VCaP (cell line): ENCODE data around the gene NR2F6.

Source experiments
- H3K27ac ChIP-seq: fragments of 450-650 bp; 2 replicates; pipeline ENCODE4 v1.5.1; 2017
- CTCF ChIP-seq: fragments of 450-650 bp; conservative IDR thresholded peaks from 2 replicates; pipeline ENCODE4 v1.5.1; 2017; ENCODE audit warnings: mild to moderate bottlenecking, moderate library complexity

Gene NR2F6

GRCh38 chr19:17245535-17245984 is at the start of gene NR2F6:
Gene NR2F6, minus strand, starts transcription at chr19:17245919. Its CDS starts 699 bp downstream, at chr19:17245220.
- no peak for TF ChIP-seq CTCF
- peak within 1 kb of the TSS; percentile 93 for H3K27ac ChIP-seq

GRCh38 chr19:17294051-17294891 is 48.6 kb upstream of the NR2F6 start:
- peak overlapping the region; percentile 79; the same call in 1 of the 2 replicates for H3K27ac ChIP-seq
- TF ChIP-seq CTCF, result no peak

DNA sequence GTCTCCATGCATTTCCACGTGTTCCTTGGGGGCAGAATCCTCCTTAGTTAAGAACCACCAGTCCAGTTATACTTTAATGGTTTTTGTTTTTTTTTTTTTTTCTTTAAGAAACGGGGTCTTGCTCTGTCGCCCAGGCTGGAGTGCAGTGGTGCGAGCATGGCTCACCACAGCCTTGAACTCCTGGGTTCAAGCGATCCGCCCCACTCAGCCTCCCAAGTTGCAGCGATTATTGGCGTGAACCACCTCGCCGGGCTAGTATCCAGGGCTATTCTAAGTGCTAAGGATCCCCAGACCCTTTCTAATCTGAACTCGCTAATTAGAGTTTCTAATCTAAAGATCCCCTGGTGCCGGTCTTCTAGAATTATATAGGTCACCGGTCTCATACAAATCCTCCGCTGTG is 47.9 kb upstream of the NR2F6 start:
- H3K27ac ChIP-seq, result peak overlapping the region; percentile 79
- TF ChIP-seq CTCF, result no peak

DNA sequence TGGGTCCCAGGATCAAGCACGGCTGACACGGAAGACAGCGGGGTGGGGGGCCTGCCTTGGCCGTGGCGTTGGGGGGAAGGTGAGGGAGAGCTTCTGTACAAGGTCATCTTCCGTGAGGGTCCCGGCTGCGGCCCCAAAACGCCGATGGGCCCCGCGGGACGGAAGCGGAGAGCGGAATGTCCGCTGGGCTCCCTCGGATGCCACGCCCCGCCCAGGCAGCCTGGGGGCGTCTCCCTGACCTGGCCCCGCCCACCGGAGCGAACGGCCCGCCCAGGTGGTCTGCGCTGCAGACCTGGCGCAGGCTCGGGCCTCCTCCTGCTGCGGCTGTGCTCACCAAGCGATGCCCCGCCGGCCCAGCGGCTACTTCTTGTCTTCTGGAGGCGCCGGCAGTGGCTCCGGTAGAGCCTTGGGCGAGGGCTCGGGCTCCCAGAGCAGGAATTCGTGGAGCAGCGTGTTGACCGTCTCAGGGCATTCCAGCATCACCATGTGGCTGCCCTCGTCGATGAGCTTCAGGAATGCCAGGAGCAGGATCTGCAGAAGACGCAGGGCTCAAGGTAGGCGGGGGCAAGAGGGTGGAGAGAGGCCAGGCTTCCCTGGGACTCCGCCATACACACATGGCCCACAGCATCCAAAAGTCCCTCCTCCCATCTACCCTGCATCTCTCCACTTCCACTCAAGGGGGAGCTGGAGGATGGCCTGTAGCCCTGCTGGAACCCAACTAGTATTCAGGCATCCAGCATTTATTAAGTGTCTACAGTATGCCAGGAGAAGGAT is 46.8 kb upstream of the NR2F6 start:
- peak overlapping the region; percentile 79 for H3K27ac ChIP-seq
- peak; percentile 79 for TF ChIP-seq CTCF

- H3K27ac ChIP-seq, result no peak overlapping the region; the same call in 1 of the 2 replicates
- no peak for TF ChIP-seq CTCF
These were observed 43.8 kb upstream of the NR2F6 start for GRCh38 chr19:17289489-17289888.

- TF ChIP-seq CTCF, result no peak
- no peak overlapping the region for H3K27ac ChIP-seq
These were observed 41.0 kb upstream of the NR2F6 start for GRCh38 chr19:17286752-17287151.

GRCh38 chr19:17286263-17286662 is 40.5 kb upstream of the NR2F6 start:
- no peak for TF ChIP-seq CTCF

More at GRCh38 chr19:17286263-17286662, 40.5 kb upstream of the NR2F6 start:
- H3K27ac ChIP-seq, result no peak overlapping the region
